Measurements from ENCODE around the gene KCNJ6.

Gene KCNJ6

DNA sequence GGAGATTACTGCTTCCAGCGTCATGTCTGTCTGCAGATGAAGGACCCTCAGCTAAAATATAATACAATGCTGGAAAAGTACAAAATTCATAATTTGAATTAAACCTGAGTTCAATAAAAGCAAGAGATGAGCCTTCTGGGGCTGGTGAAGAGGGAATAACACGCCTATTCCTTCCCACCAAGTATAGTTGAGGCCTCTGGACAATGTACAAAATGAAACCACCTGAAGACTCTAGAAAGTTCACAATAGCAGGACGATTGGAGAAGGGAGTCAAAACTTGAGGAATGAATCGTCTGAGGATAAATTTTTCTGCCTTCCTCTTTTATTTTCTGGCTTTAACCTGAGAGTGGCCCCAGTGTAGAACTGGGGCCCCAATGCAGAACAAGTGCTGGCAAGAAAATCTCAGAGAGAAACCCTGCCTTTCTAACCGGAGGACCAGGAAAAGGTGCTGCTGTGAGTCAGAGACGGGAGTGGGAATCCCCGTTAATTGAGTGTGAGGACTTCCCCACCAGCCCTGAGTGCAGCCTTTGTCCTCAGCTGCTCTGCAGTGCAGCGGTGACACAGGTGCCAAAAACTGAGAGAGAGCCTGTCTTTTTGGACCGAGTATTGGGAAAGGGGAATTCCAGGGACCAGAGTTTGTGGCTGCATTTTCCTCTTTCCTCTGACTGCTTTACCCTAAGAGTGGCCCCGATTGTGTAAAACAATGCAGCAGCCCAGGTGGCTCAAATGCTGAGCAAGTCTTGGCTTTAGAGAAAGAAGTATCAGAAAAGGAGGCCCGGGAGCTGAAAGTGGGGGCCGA lies 284.7 kb downstream of the KCNJ6 start:
- DNase-seq, result no peak

DNA sequence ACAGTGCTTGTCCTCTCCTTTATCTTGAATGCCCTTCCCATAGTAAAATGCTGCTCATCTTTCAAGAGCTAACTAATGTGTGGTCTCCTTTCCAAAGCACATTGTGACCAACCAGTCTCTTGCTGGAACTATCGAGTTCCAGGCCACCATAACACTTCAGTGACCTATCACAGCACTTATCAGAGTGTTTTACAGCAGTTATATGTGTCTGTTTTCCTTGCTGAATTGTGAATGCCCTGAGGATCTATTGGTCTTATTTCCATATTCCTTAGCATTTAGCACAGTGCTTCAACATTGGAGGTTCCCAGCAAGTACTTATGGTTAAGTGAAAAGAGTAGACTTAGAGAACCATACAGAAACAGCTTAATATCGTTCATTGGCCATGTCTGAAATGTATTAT lies 285.4 kb downstream of the KCNJ6 start:
- no peak for DNase-seq

DNA sequence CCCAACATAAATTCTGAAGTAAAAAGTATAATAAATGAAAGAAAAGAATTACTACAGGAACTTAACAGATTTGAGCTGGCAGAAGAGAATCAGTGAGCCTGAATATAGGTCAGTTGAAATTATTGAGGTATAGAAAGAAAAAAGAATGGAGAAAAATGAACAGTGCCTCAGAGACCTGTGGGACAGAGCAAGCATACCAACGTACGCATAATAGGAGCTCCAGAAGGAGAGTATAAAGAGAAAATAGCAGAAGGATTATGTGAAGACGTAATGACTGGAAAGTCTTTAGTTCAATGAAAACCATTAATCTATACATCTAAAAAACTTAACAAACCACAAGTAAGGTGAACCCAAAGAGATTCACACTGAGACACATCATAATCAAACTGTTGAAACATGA lies 287.9 kb downstream of the KCNJ6 start:
- no peak for DNase-seq

GRCh38 chr21:37627561-37627960 lies 288.7 kb downstream of the KCNJ6 start:
- DNase-seq, result no peak

GRCh38 chr21:37627074-37627473 lies 289.2 kb downstream of the KCNJ6 start:
- no peak for DNase-seq

GRCh38 chr21:37626320-37626719 lies 289.9 kb downstream of the KCNJ6 start:
- no peak for DNase-seq

- DNase-seq, result no peak
Measured at GRCh38 chr21:37623689-37624088, 292.6 kb downstream of the KCNJ6 start.

DNA sequence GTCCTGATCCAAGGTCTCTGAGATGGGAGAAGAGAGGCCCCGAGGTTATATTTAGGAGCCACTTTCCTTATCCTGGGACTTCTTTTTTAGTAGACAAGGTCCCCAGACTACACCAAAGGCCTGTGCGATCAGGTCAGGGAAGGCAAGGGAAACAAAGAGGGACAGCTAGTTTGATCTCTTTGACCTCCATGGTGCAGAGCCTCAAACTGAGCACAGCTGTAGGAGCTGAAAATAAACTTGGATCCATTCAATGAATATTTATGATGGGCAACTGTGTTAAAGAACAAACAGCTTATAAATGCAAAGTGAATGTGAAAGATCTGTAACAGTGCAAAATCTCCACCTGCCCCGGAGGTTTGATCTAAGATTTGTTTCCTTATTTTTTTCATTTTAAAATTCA lies 293.1 kb downstream of the KCNJ6 start:
- no peak for DNase-seq

GRCh38 chr21:37622755-37623154 lies 293.5 kb downstream of the KCNJ6 start:
- DNase-seq, result no peak

- no peak for DNase-seq
Measured at GRCh38 chr21:37620401-37620800, 295.9 kb downstream of the KCNJ6 start.

DNA sequence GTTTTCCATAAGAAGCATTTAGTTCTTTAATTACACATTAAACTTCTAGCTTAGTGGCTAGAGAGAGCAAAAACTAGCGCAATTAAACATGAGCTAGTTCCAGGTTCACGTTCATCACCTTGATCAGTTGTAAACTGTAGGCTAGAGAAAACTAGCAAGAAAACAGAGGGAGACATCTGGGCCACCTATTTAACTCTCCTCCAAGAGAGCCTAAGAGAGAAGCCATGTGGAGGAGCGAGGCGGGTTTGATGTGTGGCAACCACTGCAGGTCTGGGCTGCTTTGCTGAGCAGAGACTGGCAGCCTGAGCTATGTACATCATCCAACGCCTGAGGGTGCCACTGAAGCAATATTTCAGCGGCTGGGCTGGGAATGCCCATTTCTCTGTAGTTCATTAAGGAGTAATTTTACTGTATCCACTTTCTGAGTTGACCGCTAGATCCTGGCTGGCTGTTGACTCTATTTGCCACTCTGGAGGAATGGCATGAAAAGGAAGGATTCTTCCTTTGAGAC lies 296.7 kb downstream of the KCNJ6 start:
- no peak for DNase-seq

DNA sequence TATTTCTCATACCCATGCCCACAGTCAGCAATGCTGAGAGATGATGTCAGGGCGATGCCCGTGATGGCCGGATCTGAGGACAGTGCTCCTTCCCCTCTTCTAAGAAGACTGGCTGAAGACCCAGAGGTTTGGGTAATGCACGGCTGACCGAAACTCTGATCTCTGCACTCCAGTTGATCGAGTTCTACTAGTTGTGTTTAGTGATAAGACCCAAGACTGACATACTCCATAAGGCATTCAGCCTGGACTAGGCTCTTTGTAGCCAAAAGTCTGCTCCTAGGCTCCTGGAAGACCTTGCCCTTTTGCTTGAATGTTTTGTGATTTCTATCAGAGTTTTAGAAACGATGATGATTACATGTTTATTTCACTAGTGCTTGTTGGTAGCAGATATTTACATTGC lies 298.2 kb downstream of the KCNJ6 start:
- no peak for DNase-seq

DNA sequence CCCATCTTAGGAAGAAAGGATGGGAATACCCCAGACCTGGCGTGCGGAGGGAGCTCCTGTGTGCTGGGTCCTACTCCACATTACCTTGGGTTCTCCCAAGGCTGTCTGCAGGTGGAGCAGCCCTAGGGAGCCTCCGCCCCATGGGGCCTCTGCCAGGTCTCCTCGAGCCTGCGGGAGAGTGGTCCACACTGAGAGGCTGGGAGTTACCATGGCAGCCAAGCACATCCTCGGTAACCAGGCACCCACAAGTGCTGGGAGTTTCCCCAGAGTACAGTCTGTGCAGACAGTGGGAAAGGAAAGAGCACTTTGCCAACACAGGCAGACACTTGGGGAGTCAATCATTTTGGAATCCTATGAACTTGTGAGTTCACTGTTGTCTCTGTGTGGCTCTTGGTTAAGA lies 300.3 kb downstream of the KCNJ6 start:
- no peak for DNase-seq

DNA sequence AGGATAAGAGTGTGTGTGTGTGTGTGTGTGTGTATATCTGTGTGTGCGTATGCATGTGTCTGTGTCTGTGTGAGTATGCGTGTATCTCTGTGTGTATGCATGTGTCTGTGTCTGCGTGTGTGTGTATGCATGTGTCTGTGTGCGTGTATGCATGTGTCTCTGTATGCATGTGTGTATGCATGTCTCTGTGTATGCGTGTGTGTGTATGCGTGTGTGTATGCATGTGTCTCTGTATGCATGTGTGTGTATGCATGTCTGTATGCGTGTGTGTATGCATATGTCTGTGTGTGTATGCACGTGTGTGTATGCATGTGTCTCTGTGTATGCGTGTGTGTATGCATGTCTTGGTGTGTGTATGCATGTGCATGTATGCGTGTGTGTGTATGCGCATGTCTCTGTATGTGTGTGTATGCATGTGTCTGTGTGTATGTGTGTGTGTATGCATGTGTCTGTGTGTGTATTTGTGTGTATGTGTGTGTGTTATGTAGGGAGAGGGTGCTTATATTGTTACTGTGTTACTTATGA lies 301.8 kb downstream of the KCNJ6 start:
- no peak for DNase-seq

DNA sequence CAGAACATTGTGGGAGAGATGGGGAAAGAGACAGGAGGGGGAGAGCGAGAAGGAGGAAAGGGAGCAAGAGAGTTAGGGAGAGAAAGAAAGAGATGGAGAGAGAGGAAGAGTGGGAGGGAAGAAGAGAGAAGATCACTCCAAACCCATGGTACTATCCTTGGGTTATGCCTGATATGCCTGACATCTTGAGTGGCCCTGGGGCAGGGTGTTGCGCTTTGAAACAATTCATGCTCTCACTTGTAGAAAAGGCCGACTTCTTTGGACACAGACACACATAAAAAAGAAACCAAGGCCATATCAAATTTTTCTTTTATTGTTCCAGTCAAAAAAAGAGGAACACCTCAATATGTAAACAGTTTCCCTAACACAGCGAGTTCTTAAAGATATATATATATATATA lies 309.2 kb downstream of the KCNJ6 start:
- no peak for DNase-seq

- DNase-seq, result no peak
Measured at GRCh38 chr21:37606549-37606948, 309.7 kb downstream of the KCNJ6 start.

GRCh38 chr21:37605006-37605405 lies 311.3 kb downstream of the KCNJ6 start:
- no peak for DNase-seq

DNA sequence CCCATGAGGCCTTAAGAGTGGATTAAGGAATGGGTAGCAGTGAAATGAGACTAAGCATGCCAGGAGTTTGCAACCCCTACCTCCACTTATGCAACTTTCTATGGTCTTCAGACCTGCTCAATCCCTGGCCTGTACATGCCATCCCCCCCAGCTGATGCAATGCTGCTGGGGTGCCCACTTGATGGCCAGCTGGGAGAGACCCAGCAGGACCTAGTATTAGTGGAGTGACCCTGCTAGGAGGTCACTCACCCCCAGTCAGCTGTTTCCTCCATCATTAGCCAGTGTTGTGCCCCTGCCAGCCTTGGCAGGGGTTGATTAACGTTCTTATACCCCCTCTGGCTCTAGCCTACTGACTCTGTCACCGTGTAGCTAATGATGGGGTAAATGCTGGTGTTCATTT lies 313.1 kb downstream of the KCNJ6 start:
- DNase-seq, result no peak

- no peak for DNase-seq
Measured at GRCh38 chr21:37601915-37602314, 314.3 kb downstream of the KCNJ6 start.

DNA sequence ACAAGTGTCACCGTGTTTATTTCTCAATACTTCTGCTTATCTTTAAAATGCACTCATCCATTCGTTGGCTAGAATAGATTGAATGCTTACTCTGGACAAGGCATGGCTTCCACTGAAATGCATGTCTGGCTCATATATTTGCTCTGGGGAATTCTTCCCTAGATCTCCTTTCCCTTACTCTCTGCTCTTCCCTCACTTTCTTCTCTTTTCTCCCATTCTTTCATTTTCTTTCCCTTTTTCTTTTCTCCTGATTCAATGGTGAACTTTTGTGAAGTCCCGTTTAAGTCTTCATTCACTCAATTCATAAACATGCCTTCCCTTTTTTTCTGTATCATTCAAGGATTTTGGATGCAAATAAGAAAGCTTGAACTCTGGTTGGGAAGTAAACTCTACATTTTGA lies 315.2 kb downstream of the KCNJ6 start:
- DNase-seq, result no peak

- DNase-seq, result no peak
Measured at GRCh38 chr21:37595944-37596343, 320.3 kb downstream of the KCNJ6 start.

- no peak for DNase-seq
Measured at GRCh38 chr21:37594472-37594951, 321.7 kb downstream of the KCNJ6 start.

DNA sequence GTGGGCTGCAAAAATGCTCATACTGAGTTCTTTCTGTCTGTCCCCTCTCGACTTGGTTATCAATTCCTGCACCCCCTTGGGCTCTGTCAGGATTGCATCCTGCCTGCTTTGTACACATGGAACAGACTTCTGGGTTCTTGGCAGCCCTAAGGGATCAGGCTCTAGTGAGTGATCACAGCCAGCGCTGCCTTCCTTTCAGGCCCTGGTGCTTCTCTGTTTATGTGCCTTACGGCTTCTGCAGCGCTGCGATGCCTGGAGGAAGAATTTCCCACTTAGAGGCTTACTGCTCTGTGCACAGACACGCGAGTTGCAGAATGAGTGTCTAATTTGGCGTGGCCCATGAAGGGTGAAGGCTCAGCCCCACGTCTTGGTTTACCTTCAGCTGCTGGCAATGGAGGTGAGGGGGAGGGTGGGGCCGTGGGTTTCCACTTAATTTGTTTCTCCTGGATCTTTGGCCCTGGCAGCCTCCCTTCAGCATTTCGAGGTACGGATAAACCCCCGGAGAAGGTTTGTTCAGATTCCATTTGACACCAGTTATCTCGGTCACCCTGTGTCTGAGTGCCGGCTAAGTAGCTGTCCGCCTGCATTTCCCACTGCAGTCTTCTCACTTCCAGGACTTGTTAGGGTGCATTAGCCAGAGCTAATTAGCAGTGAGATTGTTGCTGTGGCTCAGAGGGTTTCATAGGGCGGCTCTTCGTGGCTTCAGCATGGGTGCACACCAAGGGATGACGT lies 322.4 kb downstream of the KCNJ6 start:
- no peak for DNase-seq

DNA sequence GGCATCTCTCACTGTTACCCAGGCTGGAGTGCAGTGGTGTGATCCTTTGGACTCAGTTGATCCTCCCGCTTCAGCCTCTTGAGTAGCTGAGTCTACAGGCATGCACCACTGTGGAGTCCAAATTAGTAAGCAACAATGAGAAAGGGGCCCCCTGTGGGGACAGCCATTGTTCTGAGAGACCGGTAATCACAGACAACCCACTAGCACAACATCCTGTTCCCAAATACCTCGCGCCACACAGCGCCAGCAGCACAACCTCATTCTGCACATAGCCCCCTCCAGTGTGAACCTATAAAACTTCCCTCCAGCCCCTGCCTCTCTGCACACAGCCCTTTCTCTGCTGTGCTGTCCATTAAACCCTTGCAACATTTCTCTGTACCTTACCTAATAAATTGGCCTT lies 323.2 kb downstream of the KCNJ6 start:
- no peak for DNase-seq

Measured in activated naive CD4-positive, alpha-beta T cell (primary cell).